ENCODE results near the gene AATK. TPM values are rescaled to one million over a fixed set of nuclear protein-coding genes. Genes with fewer than 3 reads are reported as not detected.

Gene AATK
- polyA plus RNA-seq, 1 of the 3 experiments (the other 2 are of a cell fraction): 0.51 TPM

- Histone ChIP-seq H3K9ac (no peak overlapping the region), H3K4me2 (no peak overlapping the region), H3K9me3 (no peaks in the 10 kb centered on the region), H3K9me2 (no peaks in the 10 kb centered on the region), H3K36me3 (replicated peaks in 1 of 2; ENCODE audit: control insufficient read depth in 1 of 2, insufficient read depth in 2 of 2, low read length in 1 of 2) (no peaks in the 10 kb centered on the region), H4K20me1 (ENCODE audit: insufficient read depth) (no peaks in the 10 kb centered on the region), H3K4me3 (ENCODE audit: low read depth in 2 of 2, low read length in 1 of 2) (no peak overlapping the region), H3K27me3 (ENCODE audit: insufficient read depth) (no peaks in the 10 kb centered on the region), H3K79me2 (ENCODE audit: insufficient read depth) (no peaks in the 10 kb centered on the region), H3K27ac (ENCODE audit: low read depth in 2 of 2, low read length in 1 of 2) (no peak overlapping the region), H3F3A (replicated peaks; ENCODE audit: insufficient read depth) (no peaks in the 10 kb centered on the region), H2AFZ (ENCODE audit: low read depth) (no peak overlapping the region), H3K4me1 (ENCODE audit: control insufficient read depth in 1 of 2, insufficient read depth in 2 of 2, low read depth in 1 of 2, low read length in 1 of 2) (peaks cover 0 to 43% of the 10 kb centered on the region in 2 experiments; a peak in 1 of 4 replicates)
- DNase-seq: no peak
- TF ChIP-seq ELF1 (IDR thresholded peaks at IDR 0.05) (no peak), TAF1 (IDR thresholded peaks at IDR 0.05; ENCODE audit: borderline replicate concordance, low read depth, low read length) (no peak), MAX (IDR thresholded peaks at IDR 0.05; ENCODE audit: low read depth) (no peak), FOXJ3 (CRISPR knock-in tag; IDR thresholded peaks at IDR 0.05) (no peak), TEAD4 (IDR thresholded peaks at IDR 0.05; ENCODE audit: borderline replicate concordance, insufficient read depth) (no peak), EZH2phosphoT487 (IDR thresholded peaks at IDR 0.05; ENCODE audit: borderline replicate concordance, low read depth) (no peak), SIN3A (IDR thresholded peaks at IDR 0.05; ENCODE audit: borderline replicate concordance, low read depth, low read length) (no peak), POLR2AphosphoS5 (IDR thresholded peaks at IDR 0.05; ENCODE audit: low read depth, low read length) (no peak), NRF1 (IDR thresholded peaks at IDR 0.05; ENCODE audit: low read depth, low read length) (no peak), EP300 (IDR thresholded peaks at IDR 0.05; ENCODE audit: borderline replicate concordance in 1 of 2, low read depth in 1 of 2, low read length in 1 of 2) (no peak)
- TF ChIP-seq, protein P1, sequence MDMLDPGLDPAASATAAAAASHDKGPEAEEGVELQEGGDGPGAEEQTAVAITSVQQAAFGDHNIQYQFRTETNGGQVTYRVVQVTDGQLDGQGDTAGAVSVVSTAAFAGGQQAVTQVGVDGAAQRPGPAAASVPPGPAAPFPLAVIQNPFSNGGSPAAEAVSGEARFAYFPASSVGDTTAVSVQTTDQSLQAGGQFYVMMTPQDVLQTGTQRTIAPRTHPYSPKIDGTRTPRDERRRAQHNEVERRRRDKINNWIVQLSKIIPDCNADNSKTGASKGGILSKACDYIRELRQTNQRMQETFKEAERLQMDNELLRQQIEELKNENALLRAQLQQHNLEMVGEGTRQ (IDR thresholded peaks at IDR 0.05; ENCODE audit: borderline replicate concordance, low read depth, low read length): no peak
- TF ChIP-seq, protein P2, sequence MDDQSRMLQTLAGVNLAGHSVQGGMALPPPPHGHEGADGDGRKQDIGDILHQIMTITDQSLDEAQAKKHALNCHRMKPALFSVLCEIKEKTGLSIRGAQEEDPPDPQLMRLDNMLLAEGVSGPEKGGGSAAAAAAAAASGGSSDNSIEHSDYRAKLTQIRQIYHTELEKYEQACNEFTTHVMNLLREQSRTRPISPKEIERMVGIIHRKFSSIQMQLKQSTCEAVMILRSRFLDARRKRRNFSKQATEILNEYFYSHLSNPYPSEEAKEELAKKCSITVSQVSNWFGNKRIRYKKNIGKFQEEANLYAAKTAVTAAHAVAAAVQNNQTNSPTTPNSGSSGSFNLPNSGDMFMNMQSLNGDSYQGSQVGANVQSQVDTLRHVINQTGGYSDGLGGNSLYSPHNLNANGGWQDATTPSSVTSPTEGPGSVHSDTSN (IDR thresholded peaks at IDR 0.05): no peak
- POLR2A ChIA-PET: no interaction called here
- CTCF ChIA-PET: interaction anchor here (0.9 to 13.0 kb wide), 7 partner anchors 9 to 140 kb away, joined by 3 to 177 read pairs (median 4); partner anchors contain the start of gene TEPSIN
- 95% methylated on average over 23 of the region's 23 CpGs for WGBS (ENCODE audit: low lambda C conversion rate)
These were observed 53.6 kb downstream of the AATK start for GRCh38 chr17:81112450-81112849.

DNA sequence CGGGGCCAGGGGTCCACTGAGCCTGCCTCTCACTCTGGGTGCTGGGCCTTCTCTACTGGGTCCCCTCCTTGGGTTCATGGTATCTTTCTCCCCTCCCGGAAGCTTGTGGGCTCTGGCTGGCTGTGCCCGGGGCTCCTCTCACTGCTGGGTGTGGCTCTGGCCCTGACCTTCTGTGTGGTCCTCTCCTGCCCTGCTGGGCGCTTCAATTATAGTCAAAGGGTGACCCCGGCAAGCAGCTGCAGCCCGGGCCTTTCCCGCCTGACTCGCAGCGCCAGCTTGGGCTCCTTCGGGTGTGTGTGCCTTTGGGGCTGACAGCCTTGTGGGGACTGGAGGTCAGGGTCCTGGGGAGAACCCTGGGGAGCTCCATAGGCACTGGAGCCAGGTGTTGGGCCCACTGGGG is 55.0 kb downstream of the AATK start:
- Histone ChIP-seq H3K27me3 (ENCODE audit: insufficient read depth) (no peaks in the 10 kb centered on the region), H4K20me1 (ENCODE audit: insufficient read depth) (no peaks in the 10 kb centered on the region), H3K27ac (ENCODE audit: low read depth in 2 of 2, low read length in 1 of 2) (no peak overlapping the region), H3K9me3 (no peaks in the 10 kb centered on the region), H3K36me3 (replicated peaks in 1 of 2; ENCODE audit: control insufficient read depth in 1 of 2, insufficient read depth in 2 of 2, low read length in 1 of 2) (peaks cover 0 to 4% of the 10 kb centered on the region in 2 experiments), H3K9me2 (no peaks in the 10 kb centered on the region), H3K4me2 (no peak overlapping the region), H3K79me2 (ENCODE audit: insufficient read depth) (no peaks in the 10 kb centered on the region), H3K4me3 (ENCODE audit: low read depth in 2 of 2, low read length in 1 of 2) (no peak overlapping the region), H2AFZ (ENCODE audit: low read depth) (no peak overlapping the region), H3F3A (replicated peaks; ENCODE audit: insufficient read depth) (no peaks in the 10 kb centered on the region), H3K9ac (no peak overlapping the region), H3K4me1 (ENCODE audit: control insufficient read depth in 1 of 2, insufficient read depth in 2 of 2, low read depth in 1 of 2, low read length in 1 of 2) (peaks cover 0 to 31% of the 10 kb centered on the region in 2 experiments; a peak in 1 of 4 replicates)
- DNase-seq: no peak
- CTCF ChIA-PET: interaction anchor here (0.9 to 13.0 kb wide), 4 partner anchors 7 to 85 kb away, joined by 3 to 177 read pairs (median 82); no protein-coding TSS in a partner anchor
- 79% methylated on average over 6 of the region's 10 CpGs for WGBS (ENCODE audit: low lambda C conversion rate)
- TF ChIP-seq RCOR1 (IDR thresholded peaks at IDR 0.05; ENCODE audit: low read length) (no peak), TCF12 (IDR thresholded peaks at IDR 0.05) (no peak), EZH2phosphoT487 (IDR thresholded peaks at IDR 0.05; ENCODE audit: borderline replicate concordance, low read depth) (no peak), TAF1 (IDR thresholded peaks at IDR 0.05; ENCODE audit: borderline replicate concordance, low read depth, low read length) (no peak), RAD21 (IDR thresholded peaks at IDR 0.05; ENCODE audit: low read length) (no peak), GATA2 (CRISPR knock-in tag; IDR thresholded peaks at IDR 0.05) (no peak), MXI1 (IDR thresholded peaks at IDR 0.05; ENCODE audit: low read depth, low read length) (no peak), USF1 (IDR thresholded peaks at IDR 0.05; ENCODE audit: borderline replicate concordance, low read depth) (no peak)
- TF ChIP-seq, protein P3, sequence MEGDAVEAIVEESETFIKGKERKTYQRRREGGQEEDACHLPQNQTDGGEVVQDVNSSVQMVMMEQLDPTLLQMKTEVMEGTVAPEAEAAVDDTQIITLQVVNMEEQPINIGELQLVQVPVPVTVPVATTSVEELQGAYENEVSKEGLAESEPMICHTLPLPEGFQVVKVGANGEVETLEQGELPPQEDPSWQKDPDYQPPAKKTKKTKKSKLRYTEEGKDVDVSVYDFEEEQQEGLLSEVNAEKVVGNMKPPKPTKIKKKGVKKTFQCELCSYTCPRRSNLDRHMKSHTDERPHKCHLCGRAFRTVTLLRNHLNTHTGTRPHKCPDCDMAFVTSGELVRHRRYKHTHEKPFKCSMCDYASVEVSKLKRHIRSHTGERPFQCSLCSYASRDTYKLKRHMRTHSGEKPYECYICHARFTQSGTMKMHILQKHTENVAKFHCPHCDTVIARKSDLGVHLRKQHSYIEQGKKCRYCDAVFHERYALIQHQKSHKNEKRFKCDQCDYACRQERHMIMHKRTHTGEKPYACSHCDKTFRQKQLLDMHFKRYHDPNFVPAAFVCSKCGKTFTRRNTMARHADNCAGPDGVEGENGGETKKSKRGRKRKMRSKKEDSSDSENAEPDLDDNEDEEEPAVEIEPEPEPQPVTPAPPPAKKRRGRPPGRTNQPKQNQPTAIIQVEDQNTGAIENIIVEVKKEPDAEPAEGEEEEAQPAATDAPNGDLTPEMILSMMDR (IDR thresholded peaks at IDR 0.05): no peak
- POLR2A ChIA-PET: no interaction called here
